Measurements from ENCODE around the gene GLT6D1. TPM values are rescaled to one million over a fixed set of nuclear protein-coding genes. Genes with fewer than 3 reads are reported as not detected.

The GLT6D1 gene
- total RNA-seq, 1 donor from 2014 or later = not detected

DNA sequence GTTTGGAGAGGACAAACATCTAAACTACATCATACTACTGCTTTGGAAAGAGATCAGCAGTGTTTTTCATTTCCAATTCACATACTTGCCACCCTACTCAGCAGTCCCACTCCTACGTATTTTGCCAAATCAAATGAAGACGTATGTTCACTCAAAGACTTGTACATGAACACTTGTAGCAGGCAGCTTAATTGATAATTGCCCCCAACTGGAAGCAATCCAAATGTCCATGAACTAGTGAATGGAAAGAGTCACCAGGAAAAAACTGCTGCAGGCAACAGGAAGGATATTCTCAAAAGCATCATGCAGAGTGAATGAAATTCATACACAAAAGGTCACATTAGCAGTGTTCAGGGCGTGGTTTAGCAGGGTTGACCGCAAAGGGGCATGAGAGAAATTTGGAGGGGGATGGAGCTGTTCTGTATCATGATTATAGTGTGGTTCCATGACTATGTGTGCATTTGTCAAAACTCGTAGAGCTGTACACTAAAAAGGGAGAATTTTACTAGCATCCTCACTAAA is 39.0 kb downstream of the GLT6D1 start:
- TF ChIP-seq, protein P1, sequence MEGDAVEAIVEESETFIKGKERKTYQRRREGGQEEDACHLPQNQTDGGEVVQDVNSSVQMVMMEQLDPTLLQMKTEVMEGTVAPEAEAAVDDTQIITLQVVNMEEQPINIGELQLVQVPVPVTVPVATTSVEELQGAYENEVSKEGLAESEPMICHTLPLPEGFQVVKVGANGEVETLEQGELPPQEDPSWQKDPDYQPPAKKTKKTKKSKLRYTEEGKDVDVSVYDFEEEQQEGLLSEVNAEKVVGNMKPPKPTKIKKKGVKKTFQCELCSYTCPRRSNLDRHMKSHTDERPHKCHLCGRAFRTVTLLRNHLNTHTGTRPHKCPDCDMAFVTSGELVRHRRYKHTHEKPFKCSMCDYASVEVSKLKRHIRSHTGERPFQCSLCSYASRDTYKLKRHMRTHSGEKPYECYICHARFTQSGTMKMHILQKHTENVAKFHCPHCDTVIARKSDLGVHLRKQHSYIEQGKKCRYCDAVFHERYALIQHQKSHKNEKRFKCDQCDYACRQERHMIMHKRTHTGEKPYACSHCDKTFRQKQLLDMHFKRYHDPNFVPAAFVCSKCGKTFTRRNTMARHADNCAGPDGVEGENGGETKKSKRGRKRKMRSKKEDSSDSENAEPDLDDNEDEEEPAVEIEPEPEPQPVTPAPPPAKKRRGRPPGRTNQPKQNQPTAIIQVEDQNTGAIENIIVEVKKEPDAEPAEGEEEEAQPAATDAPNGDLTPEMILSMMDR (IDR thresholded peaks at IDR 0.05; ENCODE audit: insufficient read depth, low read length, poor library complexity, severe bottlenecking) = no peak
- H3K4me3 ChIP-seq (ENCODE audit: low read depth, low read length) = no peak overlapping the region
- peaks cover 7% of the 10 kb centered on the region for H3K27me3 ChIP-seq (ENCODE audit: control insufficient read depth, insufficient read depth, low read length)
- H3K36me3 ChIP-seq (ENCODE audit: control insufficient read depth, insufficient read depth, low read length) = no peaks in the 10 kb centered on the region
- no peak for DNase-seq (ENCODE audit: low read depth)

DNA sequence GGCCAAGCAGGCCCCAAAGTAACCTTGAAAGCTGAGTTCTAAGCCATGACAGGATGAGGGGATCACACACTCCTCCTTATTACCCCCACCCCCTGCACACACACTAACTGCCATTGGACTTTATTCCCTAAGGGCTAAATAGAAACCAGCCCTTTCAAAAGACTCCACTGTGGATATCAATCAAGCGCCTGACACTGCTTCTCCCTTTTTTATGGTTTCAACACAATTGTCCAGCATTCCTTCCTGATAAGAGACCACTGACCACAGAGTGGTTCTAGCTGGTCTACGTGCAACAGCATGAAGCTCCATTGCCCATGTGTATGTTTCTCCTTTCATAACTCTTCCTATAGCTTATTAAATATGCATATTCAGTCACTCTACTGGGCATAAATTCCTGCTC is 43.1 kb downstream of the GLT6D1 start:
- Histone ChIP-seq H3K36me3 (ENCODE audit: control insufficient read depth, insufficient read depth, low read length) (no peaks in the 10 kb centered on the region), H3K4me3 (ENCODE audit: low read depth, low read length) (no peak overlapping the region), H3K27me3 (ENCODE audit: control insufficient read depth, insufficient read depth, low read length) (no peaks in the 10 kb centered on the region)
- TF ChIP-seq, protein P1 (IDR thresholded peaks at IDR 0.05; ENCODE audit: insufficient read depth, low read length, poor library complexity, severe bottlenecking) = no peak
- DNase-seq (ENCODE audit: low read depth) = no peak

DNA sequence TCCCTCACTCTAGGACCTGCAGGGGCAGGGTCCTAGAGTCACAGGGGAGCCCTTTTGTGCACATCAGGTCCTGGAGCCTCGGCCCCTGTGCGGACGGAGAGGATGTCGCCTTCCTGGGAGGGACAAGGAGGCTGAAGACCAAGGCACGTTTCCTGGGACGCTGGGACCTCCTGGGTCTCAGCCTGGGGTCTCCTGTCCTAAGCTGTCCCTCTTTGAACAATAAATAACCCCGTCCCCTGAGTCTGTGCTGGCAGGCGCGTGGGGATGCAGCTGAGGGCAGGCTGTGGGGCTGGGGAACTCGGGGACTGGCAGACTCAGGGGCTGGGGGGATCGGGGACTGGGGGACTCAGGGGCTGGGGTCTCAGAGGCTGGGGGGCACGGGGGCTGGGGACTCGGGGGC is 46.7 kb downstream of the GLT6D1 start:
- TF ChIP-seq, protein P1 (IDR thresholded peaks at IDR 0.05; ENCODE audit: insufficient read depth, low read length, poor library complexity, severe bottlenecking) = no peak

DNA sequence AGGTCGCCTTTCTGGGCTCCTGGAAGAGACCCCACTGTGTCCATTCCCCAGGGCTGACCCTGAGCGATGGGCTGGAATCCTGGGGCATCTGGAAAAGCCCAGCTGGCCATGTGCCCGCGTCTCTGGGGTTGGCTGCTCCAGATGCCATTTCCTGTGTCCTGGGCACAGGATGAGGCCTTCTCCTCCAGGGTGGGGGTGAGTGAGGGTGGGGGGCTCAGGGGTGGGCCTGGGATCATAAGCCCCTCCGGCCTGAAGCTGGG is 47.1 kb downstream of the GLT6D1 start:
- TF ChIP-seq, protein P1 (IDR thresholded peaks at IDR 0.05; ENCODE audit: insufficient read depth, low read length, poor library complexity, severe bottlenecking) = no peak
- no peaks in the 10 kb centered on the region for H3K36me3 ChIP-seq (ENCODE audit: control insufficient read depth, insufficient read depth, low read length)
- no peak overlapping the region for H3K4me3 ChIP-seq (ENCODE audit: low read depth, low read length)
- no peak for DNase-seq (ENCODE audit: low read depth)
- no peaks in the 10 kb centered on the region for H3K27me3 ChIP-seq (ENCODE audit: control insufficient read depth, insufficient read depth, low read length)

More for the DNA sequence above, 46.7 kb downstream of the GLT6D1 start:
- no peaks in the 10 kb centered on the region for H3K36me3 ChIP-seq (ENCODE audit: control insufficient read depth, insufficient read depth, low read length)
- no peaks in the 10 kb centered on the region for H3K27me3 ChIP-seq (ENCODE audit: control insufficient read depth, insufficient read depth, low read length)
- DNase-seq (ENCODE audit: low read depth) = no peak
- no peak overlapping the region for H3K4me3 ChIP-seq (ENCODE audit: low read depth, low read length)

DNA sequence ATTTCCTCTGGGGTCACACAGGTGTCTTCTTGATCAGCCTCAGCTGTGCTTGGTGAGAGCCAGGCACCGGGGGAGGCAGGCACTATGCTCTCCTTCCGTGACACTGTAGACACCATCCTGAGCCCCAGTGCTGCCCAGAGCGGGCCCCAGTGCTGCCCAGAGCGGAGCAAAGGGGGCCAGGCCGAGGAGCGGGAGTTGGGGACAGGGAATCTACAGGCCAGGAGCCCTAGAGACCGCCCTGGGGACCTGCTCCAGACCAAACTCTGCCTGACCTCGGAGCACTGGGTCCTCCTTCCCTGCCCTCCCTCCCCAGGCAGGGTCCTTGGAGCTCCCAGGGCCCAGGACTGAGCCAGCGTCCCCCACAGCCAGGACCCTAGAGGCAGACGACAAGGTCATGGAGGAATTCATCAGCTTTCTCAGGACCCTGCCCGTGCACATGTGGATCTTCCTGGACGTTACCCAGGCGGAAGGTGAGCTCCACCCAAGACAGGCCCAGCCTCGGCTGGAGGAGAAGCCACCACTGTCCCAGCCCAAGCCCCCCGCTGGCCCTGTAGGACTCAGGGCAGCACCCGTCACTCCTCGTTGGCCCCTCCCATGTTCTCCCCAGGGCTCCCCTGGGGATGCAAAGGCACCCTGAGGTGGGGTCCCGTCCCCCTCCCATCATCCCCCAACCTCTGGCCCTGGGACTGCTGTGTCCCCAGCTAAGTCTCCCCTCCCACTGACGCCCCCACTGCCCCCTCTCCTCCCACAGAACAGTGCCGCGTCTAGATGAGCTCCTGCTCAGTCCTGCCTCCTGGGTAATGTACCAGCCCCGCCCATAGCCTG is 47.6 kb downstream of the GLT6D1 start:
- DNase-seq (ENCODE audit: low read depth) = no peak
- no peaks in the 10 kb centered on the region for H3K36me3 ChIP-seq (ENCODE audit: control insufficient read depth, insufficient read depth, low read length)
- TF ChIP-seq, protein P1 (IDR thresholded peaks at IDR 0.05; ENCODE audit: insufficient read depth, low read length, poor library complexity, severe bottlenecking) = no peak

More for the DNA sequence above, 47.6 kb downstream of the GLT6D1 start:
- H3K4me3 ChIP-seq (ENCODE audit: low read depth, low read length) = no peak overlapping the region
- no peaks in the 10 kb centered on the region for H3K27me3 ChIP-seq (ENCODE audit: control insufficient read depth, insufficient read depth, low read length)

Data from kidney epithelial cell (primary cell).